CMK (cell line): ENCODE measurements around the gene NCAM2.
A peak's percentile ranks its signal among the peaks of the same experiment; 100 is the strongest.
"Not testable (repeated sequence)": the region's sequence is repeated elsewhere in the genome, so short reads cannot be mapped to it uniquely, and the experiment has no call there.

Experiments
- DNase-seq: peaks from one replicate; pipeline ENCODE4 v3.0.0-alpha.2; 2010; ENCODE audit warnings: low read depth

NCAM2 gene

GRCh38 chr21:21103692-21104091 lies 105.5 kb downstream of the NCAM2 start:
- no peak for DNase-seq

DNA sequence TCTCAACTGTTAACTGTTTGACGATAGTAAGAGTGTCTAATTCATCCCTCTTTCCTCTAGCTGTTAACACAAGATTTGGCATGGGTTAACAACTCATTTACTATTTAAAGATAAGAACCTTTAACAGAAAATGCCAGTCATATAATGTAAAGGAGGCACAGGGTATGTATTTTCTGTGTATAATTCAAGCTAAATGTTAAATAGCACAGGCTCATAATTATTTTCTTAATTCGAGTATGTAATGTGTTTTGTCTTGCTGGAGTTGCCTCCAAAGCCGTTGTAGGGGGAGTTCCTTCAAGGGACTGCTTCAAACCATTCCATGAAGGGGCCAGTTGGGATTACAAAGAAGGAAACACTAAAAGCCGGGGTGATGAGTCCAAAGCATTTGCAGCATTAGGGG lies 111.5 kb downstream of the NCAM2 start:
- no peak for DNase-seq

GRCh38 chr21:21111309-21111920 lies 113.2 kb downstream of the NCAM2 start:
- DNase-seq, result no peak

DNA sequence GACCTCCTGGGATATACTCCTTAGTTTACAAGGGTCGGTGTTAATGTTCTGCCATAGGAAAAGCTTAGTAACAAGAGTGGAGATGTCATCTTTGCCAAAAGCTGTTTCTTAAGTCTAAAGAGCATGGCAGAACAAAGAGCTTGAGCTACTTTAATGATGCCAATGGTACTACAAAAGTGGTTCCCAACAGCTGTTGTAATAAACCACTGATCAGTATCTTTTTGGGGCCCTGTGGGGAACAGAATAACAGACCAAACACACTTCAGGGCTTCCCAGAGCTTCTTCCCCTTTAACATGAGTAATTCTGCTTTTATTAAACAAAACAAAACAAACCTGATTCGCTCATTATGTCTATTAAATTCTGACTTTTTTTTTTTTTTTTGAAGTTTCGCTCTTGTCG lies 116.3 kb downstream of the NCAM2 start:
- DNase-seq, result no peak

DNA sequence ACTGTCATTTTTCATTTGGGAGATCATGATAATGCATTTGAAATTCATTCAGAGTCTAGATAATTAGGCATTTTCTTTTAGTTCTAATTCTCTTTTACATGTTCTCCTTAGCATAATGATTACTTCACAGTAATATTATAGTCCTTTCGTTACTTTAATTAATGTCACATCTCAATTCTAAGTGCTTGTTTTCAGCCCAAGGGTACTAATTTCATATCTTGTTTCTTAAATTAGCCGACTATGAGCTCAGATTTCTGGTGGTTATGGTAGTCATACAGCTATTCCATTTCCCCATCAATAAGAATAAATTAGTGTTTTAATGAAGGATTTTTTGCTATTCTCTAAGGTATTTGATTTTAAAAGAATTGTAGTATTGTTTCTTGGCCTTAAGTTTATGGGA lies 120.9 kb downstream of the NCAM2 start:
- no peak for DNase-seq

- no peak for DNase-seq
Measured at GRCh38 chr21:21122680-21123079, 124.5 kb downstream of the NCAM2 start.

GRCh38 chr21:21132390-21132789 lies 134.2 kb downstream of the NCAM2 start:
- DNase-seq, result no peak

DNA sequence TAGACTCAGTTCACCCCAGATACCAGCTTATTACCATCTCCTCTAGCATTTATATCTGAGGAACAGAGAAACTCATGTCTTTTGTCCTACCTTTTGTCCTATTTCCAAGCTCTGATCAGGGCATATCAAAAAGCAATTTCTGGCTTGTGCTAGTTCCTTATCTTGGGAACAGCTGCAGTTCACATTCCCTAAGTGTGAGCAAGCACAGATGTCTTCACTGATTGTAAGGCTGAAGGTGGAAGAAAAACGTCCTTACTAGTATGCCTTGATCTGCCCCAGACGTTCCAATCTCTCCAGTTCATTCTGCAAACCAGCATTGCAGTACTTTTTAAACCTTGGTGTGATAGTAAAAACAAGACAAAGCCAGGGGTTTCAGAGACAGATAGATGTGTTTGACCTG lies 139.8 kb downstream of the NCAM2 start:
- DNase-seq, result no peak

DNA sequence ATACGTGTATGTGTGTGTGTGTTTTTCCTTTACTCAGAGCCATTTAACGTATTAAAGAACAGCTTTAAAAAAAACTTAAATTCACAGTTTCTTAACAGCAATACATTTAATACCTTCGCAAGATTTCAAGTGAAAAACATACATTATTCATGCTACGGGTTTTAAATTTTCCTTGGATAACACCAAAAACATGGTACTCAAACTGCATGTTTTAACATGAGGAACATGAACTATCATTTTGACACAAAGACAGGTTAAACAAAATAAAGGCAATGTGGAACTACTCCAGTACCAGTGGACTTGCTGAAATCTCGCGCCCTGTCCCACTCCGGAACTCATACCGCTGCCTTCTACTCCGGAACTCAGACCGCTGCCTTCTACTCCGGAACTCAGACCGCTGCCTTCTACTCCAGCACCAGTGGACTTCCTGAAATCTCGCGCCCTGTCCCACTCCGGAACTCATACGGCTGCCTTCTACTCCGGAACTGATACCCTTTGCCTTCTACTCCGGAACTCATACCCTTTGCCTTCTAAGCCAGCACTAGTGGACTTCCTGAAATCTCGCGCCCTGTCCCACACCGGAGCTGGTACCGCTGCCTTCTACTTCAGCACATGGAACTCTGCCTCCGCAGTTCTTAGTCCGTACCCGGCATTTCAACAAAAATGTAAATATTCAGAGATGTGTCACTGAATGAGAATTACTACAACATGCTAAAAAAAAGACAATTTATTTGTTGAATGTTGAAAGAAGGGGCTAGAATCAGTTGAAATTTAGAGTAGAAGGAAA lies 148.6 kb downstream of the NCAM2 start:
- DNase-seq, result no peak

GRCh38 chr21:21147374-21147745 lies 149.2 kb downstream of the NCAM2 start:
- no peak for DNase-seq

GRCh38 chr21:21148009-21148408 lies 149.8 kb downstream of the NCAM2 start:
- no peak for DNase-seq

DNA sequence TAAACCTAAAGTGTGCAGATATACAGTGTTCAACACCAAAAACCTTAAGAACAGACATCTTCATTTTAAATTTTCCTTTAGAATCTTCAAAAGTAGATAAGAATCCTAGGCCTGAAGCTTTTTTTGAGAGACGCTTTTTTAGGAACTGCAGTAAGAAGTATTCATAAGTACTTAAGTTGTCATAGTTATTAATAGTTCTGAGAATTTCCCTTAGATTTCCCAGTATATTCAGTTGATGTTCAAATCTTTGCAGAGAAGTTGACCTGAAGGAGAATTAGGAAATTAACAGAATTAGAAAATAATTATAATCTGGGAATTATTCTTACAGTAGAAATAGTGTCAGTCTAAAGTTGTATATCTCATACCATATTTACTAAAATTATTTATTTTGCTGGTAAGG lies 150.3 kb downstream of the NCAM2 start:
- no peak for DNase-seq

GRCh38 chr21:21149445-21149844 lies 151.2 kb downstream of the NCAM2 start:
- DNase-seq, result not testable (repeated sequence)

- no peak for DNase-seq
Measured at GRCh38 chr21:21151231-21151630, 153.0 kb downstream of the NCAM2 start.

- DNase-seq, result no peak
Measured at GRCh38 chr21:21156397-21156796, 158.2 kb downstream of the NCAM2 start.

GRCh38 chr21:21156957-21157356 lies 158.7 kb downstream of the NCAM2 start:
- DNase-seq, result no peak

DNA sequence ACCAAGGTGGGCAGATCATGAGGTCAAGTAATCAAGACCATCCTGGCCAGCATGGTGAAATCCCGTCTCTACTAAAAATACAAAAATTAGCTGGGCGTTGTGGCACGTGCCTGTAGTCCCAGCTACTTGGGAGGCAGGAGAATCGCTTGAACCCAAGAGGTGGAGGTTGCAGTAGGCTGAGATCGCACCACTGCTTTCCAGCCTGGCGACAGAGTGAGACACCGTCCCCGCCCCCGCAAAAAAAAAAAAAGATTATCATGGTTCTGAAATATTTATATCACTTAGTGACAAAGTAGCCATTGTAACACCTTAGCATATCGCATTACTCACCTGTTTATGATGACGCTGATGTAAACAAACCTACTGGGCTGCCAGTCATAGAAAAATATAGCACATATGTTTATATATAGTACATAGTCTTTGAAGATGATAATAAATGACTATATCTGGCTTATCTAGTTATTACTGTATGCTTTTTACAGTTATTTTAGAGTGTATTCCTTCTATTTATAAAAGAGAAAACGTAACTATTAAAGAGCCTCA lies 160.2 kb downstream of the NCAM2 start:
- DNase-seq, result no peak

GRCh38 chr21:21159253-21159899 lies 161.2 kb downstream of the NCAM2 start:
- DNase-seq, result no peak

DNA sequence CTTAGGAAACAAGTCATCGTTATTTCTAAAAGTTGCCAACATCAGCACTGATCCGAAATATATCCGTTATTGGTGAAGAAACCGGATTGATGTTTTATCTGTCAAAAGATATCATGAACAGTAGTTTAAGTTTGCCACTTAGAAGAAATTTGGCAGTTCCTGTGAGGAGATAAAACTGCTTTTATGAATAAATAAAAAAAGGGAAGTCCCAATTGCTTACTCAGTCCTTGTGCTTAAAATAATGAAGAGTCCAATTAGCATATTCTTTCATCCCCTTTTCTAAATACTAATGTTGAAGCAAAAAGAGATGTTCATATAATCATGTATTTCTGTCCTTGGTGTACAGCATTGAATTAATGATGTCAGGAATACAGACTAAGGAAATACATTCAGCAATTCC lies 164.6 kb downstream of the NCAM2 start:
- DNase-seq, result no peak

GRCh38 chr21:21163904-21164303 lies 165.7 kb downstream of the NCAM2 start:
- DNase-seq, result peak; percentile 32

GRCh38 chr21:21165063-21165645 lies 166.9 kb downstream of the NCAM2 start:
- DNase-seq, result no peak

DNA sequence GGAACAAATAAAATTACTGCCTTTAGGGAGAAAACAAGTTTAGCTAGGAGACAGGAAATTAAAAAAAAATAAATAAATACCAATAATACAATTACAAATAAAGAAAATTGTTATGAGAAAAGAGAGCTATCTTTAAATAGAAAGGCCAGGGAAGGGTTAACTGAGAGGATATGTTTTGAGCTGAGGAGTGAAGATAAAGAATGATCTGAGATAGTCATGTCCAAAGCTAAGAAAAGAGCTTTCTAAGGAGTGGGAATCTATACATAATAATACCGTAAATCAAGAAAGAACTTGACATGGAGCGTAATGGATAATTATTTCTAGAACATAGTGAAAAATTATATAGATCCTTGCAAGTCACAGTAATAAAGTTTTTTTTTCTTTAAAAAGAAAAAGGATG lies 176.5 kb downstream of the NCAM2 start:
- DNase-seq, result no peak
